NCI-H526 treated with DMSO at 0.1 percent for 48 hours (cell line): ENCODE data around the gene MTCH1.

Source experiments
- DNase-seq: peaks from one replicate; lab custom pipeline; 2025; lab: John Stamatoyannopoulos, UW

MTCH1 gene

GRCh38 chr6:36926708-36927513 is 59.1 kb downstream of the MTCH1 start:
- DNase-seq, result no peak

GRCh38 chr6:36925809-36926208 is 60.2 kb downstream of the MTCH1 start:
- DNase-seq, result no peak

- no peak for DNase-seq
These were observed 61.1 kb downstream of the MTCH1 start for GRCh38 chr6:36924778-36925374.

GRCh38 chr6:36924131-36924530 is 61.9 kb downstream of the MTCH1 start:
- DNase-seq, result no peak

- DNase-seq, result no peak
These were observed 65.5 kb downstream of the MTCH1 start for GRCh38 chr6:36920546-36920945.

- no peak for DNase-seq
These were observed 65.9 kb downstream of the MTCH1 start for GRCh38 chr6:36920049-36920448.
